Cortex of kidney (tissue), 1 donor: ENCODE results near the gene ZNF683.
"Not testable (repeated sequence)": the region's sequence is repeated elsewhere in the genome, so short reads cannot be mapped to it uniquely, and the experiment has no call there.

ENCODE experiments used
- DNase-seq: peaks from one replicate; lab custom pipeline; 2025; lab: John Stamatoyannopoulos, UW

The ZNF683 gene

DNA sequence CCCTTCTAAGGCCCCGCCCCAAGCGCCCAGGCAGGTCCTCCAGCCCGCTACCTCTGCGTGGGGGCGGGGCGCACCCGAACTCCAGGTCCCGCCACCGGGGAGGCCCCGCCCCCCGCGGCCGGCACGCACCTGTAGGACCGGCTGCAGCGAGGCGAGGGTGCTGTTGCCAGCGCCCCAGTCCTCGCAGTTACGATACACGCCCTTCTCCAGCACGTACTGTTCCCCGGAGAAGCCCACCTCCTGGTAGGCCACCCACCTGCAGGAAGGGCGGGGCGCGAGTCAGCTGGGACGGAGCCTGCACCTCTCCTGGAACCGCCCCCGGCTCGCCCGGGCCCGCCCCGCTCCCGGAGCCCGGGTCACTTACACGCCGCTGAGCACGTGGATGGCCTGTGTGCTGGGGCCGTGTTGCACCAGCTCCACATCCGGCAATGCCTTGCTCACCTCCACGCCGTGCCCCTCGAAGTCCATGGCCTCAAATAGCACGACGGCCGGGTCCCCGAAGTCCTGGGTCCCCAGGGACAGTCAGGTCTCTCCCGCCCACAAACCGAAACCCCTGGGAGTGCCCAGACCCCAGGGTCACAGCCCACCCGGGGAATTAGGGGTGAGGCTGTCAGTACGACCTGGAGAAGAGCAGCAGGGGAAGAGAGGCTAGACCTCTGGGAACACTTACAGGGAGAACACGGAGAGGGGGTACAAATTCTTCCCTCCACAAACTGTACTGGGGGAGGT is 35.9 kb downstream of the ZNF683 start:
- DNase-seq: no peak

DNA sequence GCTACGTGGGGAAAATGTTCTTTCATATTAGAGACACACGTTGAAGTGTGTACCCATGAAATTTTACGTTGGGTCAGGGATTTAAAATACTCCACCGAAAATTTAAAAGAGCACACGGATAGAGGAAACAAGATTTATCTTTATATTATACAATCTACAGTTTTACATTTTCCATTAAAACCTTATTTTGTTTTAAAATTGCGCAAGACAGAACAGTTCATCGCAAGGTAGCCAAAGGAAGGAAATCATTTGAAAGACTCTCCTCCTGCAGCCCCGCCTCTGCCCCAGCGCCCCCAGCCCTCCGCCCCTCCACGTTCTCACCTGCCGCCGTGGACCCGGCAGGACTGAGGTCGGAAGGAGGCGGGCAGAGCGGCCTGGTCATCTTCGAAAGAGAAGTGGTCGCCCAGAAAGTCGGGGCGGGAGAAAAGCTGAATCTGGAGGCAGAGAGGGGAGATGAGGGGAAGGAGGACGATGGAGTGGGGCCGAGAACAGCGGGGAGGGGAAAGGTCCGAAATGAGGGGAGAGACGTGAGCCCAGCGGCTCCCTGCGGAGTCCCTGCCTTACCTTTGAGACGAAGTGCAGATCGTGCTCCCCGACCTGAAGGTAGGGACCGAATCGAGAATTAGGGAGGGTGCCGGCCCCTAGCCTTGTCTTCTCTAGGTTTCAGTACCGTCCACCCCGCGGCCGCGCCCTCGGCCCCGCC is 36.6 kb downstream of the ZNF683 start:
- DNase-seq: no peak

DNA sequence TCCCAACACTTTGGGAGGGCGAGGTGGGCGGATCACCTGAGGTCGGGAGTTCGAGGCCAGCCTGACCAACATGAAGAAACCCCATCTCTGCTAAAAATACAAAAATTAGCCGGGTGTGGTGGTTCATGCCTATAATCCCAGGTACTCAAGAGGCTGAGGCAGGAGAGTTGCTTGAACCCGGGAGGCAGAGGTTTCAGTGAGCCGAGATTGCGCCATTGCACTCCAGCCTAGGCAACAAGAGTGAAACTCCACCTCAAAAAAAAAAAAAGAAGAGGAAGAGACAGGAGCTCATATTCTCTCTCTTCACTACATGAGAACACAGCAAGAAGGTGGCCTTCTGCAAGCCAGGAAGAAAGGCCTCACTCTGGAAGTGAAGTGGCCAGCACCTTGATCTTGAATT is 39.2 kb downstream of the ZNF683 start:
- not testable (repeated sequence) for DNase-seq

DNA sequence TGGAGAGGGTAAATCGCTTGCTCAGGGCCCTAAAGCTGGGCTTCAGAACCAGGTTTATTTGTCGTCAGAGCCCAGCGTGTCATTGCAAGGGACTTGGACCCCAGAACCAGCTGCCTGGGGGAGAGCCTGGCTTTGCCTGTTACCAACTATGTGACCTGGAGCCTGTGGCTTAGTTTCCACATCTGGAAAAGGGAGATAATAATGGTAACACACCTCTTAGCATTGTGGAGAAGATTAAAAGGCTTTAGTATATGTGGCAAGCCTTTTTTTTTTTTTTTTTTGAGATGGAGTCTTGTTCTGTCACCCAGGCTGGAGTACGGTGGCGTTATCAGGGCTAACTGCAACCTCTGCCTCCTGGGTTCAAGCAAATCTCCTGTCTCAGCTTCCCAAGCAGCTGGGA is 42.3 kb downstream of the ZNF683 start:
- no peak for DNase-seq

DNA sequence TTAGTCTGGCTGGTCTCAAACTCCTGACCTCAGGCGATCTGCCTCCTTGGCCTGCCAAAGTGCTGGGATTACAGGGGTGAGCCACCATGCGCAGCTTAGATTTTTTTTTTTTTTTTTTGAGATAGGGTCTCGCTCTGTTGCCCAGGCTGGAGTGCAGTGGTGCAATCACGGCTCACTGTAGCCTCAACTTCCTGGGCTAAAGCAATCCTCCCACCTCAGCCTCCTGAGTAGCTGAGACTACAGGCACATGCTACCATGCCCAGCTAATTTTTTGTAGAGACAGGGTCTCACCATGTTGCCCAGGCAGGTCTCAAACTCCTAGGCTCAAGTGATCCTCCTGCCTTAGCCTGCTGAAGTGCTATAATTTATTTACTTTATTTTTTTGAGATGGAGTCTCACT is 43.2 kb downstream of the ZNF683 start:
- DNase-seq: not testable (repeated sequence)

DNA sequence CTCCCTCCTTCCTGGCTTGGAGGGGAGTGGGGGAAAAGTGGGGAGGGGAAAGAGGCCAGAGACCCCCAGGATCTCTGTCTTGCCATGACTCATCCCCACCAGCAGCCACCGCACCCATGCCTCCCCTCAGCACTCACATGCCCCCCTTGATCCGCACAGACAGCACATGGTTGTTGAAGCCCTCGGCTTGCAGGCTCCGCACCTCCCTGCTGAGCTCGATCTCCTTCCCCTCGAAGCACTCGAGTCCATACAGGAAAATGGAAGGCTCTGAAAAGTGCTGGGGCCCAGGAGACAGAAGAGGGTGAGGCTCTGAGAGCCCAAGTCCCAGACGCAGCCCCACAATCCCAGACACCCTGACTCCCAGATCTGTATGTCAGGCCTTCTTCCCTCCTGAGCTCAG is 44.0 kb downstream of the ZNF683 start:
- DNase-seq: no peak

DNA sequence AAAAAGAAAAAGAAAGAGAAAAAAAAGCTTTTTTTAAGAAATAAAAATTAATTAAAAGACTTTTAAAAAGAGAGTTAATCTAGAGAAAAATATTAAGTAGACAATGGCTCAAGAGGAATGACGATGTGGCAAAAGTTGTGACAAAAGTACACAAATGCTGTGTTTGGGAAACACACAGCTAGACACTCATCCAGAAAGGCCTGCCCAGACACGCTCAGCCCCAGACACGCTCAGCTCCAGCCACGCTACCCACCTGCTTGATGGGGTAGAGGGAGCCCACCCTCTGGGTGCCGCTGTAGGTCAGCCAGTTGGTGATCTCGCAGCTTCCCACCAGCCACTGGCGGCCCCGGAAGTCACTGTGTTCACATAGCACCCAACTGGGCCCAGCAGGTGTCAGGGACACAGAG is 44.6 kb downstream of the ZNF683 start:
- DNase-seq: no peak

DNA sequence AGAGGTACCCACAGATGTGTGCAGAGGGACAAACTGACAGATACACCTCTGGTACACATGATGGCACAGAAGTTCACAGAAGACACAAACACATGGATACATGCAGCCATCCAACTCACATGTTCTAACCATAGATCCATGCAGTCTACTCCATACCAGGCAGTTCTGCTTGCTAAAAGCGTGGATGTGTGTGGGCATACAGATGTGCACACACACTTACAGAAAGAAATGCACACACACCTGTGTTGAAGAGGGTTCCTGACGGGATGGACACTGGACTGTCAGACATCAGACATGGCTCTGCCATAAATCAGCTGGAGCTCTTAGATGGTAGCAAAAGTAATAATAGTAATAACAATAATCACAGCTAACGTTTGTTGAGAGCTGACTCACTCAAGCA is 48.0 kb downstream of the ZNF683 start:
- DNase-seq: no peak

DNA sequence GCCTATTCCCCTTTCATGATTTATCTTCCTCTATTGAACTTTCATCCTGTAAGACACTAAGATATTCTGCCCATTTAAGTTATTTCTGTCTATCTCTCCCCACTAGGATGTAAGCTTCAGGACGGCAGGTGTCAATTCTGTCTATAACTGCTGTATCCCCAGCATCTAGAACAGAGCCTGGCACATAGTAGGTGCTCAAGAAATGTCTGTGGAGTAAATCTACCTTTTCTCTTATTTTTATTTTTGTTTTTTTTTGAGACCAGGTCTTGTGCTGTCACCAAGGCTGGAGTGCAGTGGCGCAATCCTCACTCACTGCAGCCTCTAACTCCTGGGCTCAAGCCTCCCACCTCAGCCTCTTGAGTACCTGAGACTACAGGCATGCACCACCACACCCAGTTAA is 49.2 kb downstream of the ZNF683 start:
- DNase-seq: no peak

DNA sequence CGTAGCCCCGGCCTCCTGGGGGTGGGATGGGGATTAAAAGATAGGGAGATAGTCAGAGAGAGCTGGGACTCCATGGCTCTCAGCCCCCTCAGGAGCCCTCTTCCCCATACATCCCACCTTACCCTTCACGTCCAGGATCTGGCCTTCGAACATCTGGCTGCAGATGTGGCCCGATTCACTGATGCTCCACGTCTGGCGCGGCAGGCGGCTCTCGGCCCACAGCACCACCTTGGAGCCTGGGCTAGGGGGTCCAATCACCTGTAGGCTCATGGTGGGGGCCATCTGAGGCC is 50.6 kb downstream of the ZNF683 start:
- no peak for DNase-seq

DNA sequence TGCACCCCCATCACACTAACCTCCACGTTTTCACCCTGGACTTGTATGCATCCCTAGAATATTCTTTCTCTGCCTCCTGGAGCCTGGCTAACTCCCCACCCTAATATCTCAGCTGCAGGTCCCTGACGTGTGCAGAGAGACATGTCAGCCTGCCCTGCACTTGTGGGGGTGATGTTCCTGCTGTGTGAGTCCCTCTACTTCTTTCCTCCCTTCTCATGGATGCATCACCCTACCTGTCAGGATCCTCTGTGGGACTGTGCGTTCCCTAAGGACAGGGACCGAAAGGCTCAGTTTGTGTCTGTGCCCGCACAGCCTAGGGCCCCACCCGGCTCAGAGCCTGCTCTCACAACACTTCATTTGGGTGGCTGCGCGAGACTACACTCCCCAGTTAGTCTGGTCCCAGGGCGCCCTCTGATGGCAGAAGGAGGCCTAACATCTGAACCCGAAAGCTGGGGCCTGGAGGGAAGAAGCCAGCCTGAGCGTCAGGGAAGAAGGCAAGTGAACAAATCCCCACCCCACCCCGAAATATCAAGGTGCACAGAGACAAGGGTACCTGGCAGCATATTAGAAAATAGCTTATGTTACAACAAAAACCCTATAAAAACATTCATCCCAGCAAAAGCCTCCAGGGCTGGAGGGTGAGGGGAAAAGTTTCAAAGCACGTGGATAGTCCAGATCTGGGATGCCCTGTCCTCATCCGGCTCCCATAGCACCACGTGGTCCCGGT is 51.1 kb downstream of the ZNF683 start:
- no peak for DNase-seq

DNA sequence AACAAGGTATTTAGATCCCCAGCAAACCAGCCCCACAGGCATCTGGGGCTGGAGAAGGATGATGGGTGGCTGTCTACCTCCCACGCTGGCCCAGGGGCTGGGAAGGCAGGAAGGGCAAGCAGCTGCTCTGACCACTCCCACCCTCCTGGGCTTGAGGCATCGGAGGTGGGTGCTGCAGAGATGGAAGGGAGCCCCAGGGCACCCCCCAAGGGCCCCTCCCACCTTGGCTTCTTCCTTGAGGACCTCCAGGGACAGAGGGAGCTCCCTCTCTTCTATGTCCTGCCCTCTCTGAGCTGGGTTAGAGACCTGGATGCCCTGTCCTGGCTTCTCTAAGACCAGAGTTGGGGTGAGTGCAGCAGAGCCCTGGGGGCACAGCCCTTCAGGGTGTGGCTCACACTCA is 51.7 kb downstream of the ZNF683 start:
- no peak for DNase-seq

DNA sequence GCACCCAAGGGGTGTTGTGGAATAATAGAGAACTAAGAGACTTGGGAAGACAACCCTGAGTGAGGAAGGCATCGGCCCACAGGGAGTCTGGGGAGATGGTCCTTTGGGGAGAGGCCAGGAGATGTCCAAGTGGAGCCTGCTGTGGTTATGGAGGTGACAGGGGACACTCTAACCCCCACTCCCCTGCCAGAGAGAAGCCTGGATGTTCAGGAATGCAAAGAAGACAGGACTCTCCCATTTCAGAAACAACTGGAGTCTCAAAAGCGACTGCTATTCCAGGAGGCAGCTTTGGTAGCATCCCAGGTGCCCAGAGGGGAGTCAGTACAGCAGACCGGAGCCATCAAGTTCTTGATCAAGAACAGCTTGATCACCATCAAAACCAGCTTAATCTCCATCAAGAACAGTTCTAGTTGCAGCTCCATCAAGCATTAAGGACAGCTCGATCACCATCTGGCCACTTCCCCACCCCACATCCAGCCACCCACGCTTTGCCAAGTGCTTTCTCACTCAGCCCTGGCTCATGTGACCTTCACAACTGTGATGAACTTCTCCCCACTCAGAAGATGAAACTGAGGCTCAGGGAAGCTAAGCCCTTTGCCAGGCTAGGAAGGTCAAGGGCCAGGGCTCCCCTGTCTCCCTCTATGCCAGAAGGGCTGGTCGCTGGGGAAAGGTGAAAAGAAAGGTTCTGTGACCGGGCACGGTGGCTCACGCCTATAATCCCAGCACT is 54.0 kb downstream of the ZNF683 start:
- DNase-seq: no peak

DNA sequence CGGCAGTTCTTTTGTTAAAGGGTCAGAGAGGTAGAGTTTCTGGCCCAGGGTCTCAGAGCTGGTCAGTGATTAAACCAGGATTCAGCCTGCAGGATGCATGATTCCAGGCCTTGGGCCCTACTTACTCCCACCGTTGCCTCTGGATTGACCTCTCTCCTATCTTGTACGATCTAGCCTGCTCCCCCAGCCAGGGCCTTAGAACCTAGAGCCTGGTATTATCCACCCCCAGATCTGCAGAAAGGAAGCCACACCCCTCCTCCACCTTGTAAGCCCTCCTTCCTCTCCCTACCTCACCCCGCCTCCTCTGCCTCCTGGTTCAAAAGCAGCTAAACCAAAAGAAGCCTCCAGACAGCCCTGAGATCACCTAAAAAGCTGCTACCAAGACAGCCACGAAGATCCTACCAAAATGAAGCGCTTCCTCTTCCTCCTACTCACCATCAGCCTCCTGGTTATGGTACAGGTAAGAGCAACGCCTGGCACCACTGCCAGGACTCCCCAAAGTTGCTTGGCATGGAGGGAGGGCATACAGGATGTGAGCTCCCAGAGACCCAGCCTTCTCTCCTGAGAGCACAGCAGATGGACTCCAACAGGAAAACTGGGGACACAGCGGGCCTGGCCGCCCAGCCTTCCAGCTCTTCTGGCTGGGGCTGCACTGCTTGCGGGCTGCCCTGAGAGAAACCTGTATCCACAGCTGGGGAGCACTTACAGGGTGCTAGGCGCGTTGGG is 54.8 kb downstream of the ZNF683 start, which contains the start of gene CD52:
Gene CD52, plus strand, starts transcription at position 347 of the 726 bp plus-strand sequence. Its CDS starts 60 bp downstream, at position 407.
- DNase-seq: no peak

DNA sequence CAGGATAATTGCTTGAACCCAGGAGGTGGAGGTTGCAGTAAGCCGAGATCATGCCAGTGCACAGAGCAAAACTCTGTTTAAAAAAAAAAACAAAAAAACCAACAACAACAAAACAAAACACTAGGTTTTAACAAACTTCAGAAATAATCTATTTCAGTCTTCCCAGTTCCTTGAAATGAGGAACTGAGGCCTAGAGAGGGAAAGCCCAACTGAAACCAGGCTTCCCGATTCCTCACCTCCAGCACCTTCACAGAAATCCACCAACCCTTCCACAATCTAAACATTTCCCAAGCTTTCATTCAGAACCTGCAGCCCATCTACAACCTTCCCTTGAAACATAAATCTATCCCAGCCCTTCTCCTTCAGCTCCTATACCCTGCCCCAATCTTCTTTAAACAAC is 55.4 kb downstream of the ZNF683 start:
- DNase-seq: no peak

DNA sequence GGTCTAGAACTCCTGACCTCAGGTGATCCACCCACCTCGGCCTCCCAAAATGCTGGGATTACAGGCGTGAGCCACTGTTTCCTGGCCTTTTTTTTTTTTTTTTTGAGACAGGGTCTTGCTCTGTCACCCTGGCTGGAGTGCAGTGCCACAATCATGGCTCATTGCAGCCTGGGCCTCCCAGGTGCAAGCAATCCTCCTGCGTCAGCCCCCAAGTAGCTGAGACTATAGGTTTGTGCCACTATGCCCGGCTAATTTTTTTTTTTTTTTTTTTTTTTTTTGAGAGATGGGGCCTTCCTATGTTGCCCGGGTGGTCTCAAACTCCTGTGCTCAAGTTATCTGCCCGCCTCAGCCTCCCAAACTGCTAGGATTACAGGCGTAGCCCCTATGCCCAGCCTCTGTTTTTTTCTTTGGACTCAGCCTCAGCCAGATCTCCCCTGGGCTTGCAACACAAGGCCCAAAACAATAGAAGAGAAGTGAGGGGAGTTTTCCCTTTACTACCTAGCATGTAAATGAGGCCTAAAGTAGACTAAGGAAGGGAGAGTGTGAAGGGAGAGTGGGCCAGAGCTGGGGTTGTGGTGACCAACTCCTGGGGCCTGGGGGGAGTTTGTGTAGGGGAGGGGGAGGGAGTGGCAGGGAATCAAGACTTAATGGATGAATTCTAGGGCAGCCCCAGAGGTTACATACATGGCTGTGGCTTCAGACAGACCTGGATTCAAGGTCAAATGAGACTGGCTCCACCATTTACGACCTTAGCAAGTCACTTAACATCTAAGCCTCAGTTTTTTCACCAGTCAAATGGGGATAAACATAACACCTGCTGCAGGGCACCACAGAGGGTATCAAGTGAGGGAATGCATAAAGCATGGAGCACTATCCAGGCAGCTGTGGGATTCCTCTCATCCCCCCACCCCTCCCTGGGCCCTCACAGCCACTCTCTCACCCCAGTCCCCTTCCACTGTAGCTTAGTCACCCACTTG is 56.4 kb downstream of the ZNF683 start:
- DNase-seq: no peak

DNA sequence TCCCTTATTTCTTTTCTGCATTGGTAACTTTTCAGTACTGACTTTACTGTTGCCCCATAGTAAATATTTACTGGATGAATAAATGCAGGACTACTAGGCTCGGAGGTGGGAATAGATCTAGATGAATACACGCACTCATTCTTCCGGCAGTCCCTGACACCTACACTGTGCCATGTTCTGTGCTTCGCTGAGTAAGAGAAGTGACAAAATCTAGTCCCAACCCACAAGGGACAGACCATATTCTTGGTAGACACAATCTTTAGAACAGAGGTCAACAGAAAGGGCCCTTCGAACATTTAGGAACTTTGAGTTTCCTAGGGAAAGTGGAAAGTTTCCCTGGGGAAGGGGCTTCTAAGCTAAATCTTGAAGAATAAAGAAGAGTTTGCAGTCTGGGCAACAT is 58.0 kb downstream of the ZNF683 start:
- DNase-seq: no peak
